HL-60 (cell line): ENCODE measurements around the gene CATSPERE.

Experiments
- CTCF ChIP-seq: IDR thresholded peaks from one replicate; pipeline ENCODE4 v1.5.1; 2011; ENCODE audit warnings: low read length, control low read depth, inconsistent platforms; ENCODE audit not compliant: insufficient read depth
- GABPA ChIP-seq: IDR thresholded peaks from 2 replicates; pipeline ENCODE4 v1.6.1; 2012; ENCODE audit warnings: low read depth
- POLR2AphosphoS5 ChIP-seq: IDR thresholded peaks from 2 replicates; pipeline ENCODE4 v1.6.1; 2012; ENCODE audit warnings: low read depth
- REST ChIP-seq: IDR thresholded peaks from 2 replicates; pipeline ENCODE4 v1.6.1; 2012; ENCODE audit warnings: low read depth; ENCODE audit not compliant: insufficient replicate concordance

- TF ChIP-seq CTCF = no peak
- no peak for TF ChIP-seq REST
- no peak for TF ChIP-seq POLR2AphosphoS5
- TF ChIP-seq GABPA = no peak
Observed at GRCh38 chr1:244513493-244513892, 52.4 kb downstream of the CATSPERE start.
